ENCODE data around the gene KRTAP10-12.
"Not testable (repeated sequence)": the region's sequence is repeated elsewhere in the genome, so short reads cannot be mapped to it uniquely, and the experiment has no call there.

Gene KRTAP10-12

DNA sequence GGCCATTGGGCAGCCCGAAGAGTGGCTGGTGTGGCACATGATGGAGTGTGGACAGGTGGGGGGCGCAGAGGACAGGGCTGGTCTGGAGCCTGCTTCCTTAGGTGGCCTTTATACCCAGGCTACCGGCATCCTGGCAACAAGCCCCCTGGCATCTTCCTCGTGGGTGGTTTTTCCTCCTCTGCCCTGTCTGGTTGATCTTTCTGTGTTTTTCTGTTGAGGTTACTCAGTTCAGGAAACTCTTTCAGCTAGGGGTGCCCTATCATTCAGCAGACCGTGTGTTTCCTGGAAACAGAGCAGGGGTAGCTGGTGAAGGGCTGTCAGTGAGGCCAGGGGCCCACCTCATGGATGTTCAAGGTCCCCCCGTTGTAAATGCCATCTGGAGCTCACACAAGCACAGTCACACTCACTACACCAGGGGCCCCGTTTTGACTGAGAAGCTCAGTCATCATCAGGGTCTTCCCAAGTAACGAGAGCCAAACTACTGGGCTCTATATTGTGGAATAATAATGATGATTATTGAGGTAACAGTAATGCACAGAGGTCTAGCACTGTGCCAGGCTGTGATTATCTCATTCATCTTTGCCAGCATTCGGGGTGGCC, 42.3 kb upstream of the KRTAP10-12 start, which contains the start of gene KRTAP12-4:
TSS of gene KRTAP12-4 (minus strand) at position 84 of the 600 bp plus-strand sequence. CDS start at position 39, 45 bp downstream.
- Histone ChIP-seq H3K4me3 (ENCODE audit: low read depth in 1 of 5, low read length in 5 of 5) (no peak within 1 kb of the TSS), H3K4me1 (ENCODE audit: control insufficient read depth in 5 of 5, insufficient read depth in 5 of 5, low read length in 5 of 5) (peaks cover 0 to 22% (median 5%) of the 10 kb centered on the region in 5 donors), H3K9ac (ENCODE audit: low read length in 5 of 5) (no peak within 1 kb of the TSS), H3K27ac (ENCODE audit: low read depth, low read length) (no peak within 1 kb of the TSS), H3K36me3 (ENCODE audit: control insufficient read depth in 5 of 5, insufficient read depth in 5 of 5, low read length in 5 of 5) (no peaks in the 10 kb centered on the region), H3K27me3 (ENCODE audit: control insufficient read depth in 5 of 5, insufficient read depth in 4 of 5, low read length in 5 of 5) (peaks cover 4 to 25% (median 18%) of the 10 kb centered on the region in 5 donors), H3K9me3 (ENCODE audit: control insufficient read depth in 5 of 5, low read length in 5 of 5) (peaks cover 0 to 12% (median 11%) of the 10 kb centered on the region in 5 donors)

DNA sequence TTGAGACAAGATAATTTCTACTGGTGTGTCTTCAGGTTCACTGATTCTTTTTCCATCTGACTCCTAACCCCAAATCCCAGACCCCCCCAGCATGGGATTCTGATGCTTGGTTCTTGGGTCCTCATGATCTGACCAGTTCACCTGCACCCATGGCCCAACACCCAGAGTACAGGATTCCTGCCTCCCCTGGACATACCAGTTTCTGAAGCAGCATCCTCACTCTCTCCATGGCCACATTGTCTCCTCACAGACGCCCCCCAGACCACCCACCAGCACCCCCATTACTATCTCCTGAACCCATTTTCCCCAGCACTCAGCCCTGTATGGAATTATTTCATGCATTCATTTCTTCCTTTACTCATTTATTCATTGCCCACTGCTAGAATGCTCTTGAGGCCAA, 40.1 kb upstream of the KRTAP10-12 start:
- H3K36me3 ChIP-seq (ENCODE audit: control insufficient read depth in 5 of 5, insufficient read depth in 5 of 5, low read length in 5 of 5), result no peaks in the 10 kb centered on the region
- H3K9me3 ChIP-seq (ENCODE audit: control insufficient read depth in 5 of 5, low read length in 5 of 5), result peaks cover 0 to 12% (median 11%) of the 10 kb centered on the region in 5 donors
- H3K27ac ChIP-seq (ENCODE audit: low read depth, low read length), result no peak overlapping the region
- H3K9ac ChIP-seq (ENCODE audit: low read length in 5 of 5), result no peak overlapping the region
- peaks cover 0 to 22% (median 5%) of the 10 kb centered on the region in 5 donors for H3K4me1 ChIP-seq (ENCODE audit: control insufficient read depth in 5 of 5, insufficient read depth in 5 of 5, low read length in 5 of 5)
- H3K4me3 ChIP-seq (ENCODE audit: low read depth in 1 of 5, low read length in 5 of 5), result no peak overlapping the region
- H3K27me3 ChIP-seq (ENCODE audit: control insufficient read depth in 5 of 5, insufficient read depth in 4 of 5, low read length in 5 of 5), result peaks cover 4 to 21% (median 14%) of the 10 kb centered on the region in 5 donors

DNA sequence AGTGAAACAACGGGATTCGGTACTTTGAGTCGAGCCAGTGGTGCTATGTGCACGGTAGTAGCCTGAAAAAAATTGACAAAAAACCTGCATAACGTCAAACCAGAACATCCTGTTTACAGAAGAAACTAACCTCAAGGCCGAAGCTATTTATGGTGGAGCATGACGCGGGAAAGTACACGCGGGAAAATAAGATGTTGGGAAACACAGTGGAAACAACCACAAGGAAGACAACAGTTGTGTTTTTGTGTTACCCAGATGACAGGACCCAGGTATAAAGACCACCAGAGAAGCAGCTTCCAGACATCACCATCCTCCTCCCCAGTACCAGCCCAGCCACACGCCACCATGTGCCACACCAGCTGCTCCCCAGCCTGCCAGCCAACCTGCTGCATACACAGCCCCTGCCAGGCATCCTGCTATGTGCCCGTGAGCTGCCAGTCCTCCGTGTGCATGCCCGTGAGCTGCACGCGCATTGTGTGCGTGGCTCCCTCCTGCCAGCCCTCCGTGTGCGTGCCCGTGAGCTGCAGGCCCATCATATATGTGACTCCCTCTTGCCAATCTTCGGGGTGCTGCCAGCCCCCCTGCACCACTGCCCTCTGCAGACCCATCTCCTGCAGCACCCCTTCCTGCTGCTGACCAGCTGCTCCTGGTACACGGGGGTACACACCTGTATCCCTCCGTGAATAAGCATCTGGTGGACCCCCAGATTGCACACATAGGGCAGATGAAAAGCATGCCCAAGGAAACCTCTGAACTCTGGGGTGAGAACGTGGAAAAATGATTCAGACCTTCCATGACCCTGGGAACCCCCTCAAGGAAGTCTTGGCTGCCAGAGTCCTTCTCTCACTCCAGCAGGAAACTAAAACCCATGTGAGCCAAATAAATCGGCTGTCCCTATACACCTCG, 39.1 kb upstream of the KRTAP10-12 start, which contains the start of gene KRTAP12-3:
TSS of gene KRTAP12-3 (plus strand) at position 298 of the 906 bp plus-strand sequence. CDS start at position 346, 48 bp downstream.
- H3K36me3 ChIP-seq (ENCODE audit: control insufficient read depth in 5 of 5, insufficient read depth in 5 of 5, low read length in 5 of 5), result no peaks in the 10 kb centered on the region
- H3K27ac ChIP-seq (ENCODE audit: low read depth, low read length), result no peak within 1 kb of the TSS
- peaks cover 0 to 22% (median 5%) of the 10 kb centered on the region in 5 donors for H3K4me1 ChIP-seq (ENCODE audit: control insufficient read depth in 5 of 5, insufficient read depth in 5 of 5, low read length in 5 of 5)
- no peak within 1 kb of the TSS for H3K9ac ChIP-seq (ENCODE audit: low read length in 5 of 5)
- peaks cover 4 to 21% (median 14%) of the 10 kb centered on the region in 5 donors for H3K27me3 ChIP-seq (ENCODE audit: control insufficient read depth in 5 of 5, insufficient read depth in 4 of 5, low read length in 5 of 5)
- H3K4me3 ChIP-seq (ENCODE audit: low read depth in 1 of 5, low read length in 5 of 5), result peak within 1 kb of the TSS in 3 of 5 donors; percentile 10 to 27 (median 24)
- peaks cover 0 to 12% (median 11%) of the 10 kb centered on the region in 5 donors for H3K9me3 ChIP-seq (ENCODE audit: control insufficient read depth in 5 of 5, low read length in 5 of 5)

DNA sequence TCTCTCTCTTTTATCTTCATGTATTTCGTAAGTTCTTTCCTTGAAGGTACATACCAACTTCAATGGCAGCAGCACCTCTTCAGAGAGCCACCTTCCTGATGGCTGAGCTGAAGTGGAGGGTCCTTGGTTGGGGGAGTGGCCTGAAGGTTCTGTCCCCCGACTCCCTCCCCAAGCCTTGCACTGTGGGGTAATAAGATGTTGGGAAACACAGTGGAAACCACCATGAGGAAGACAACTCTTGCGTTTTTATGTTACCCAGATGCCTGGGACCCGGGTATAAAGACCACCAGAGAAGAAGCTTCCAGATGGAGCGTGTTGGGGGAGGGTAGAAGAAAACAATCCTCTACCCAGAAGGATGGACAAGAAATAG, 38.4 kb upstream of the KRTAP10-12 start:
- H3K9ac ChIP-seq (ENCODE audit: low read length in 5 of 5), result no peak overlapping the region
- no peak overlapping the region for H3K4me3 ChIP-seq (ENCODE audit: low read depth in 1 of 5, low read length in 5 of 5)
- H3K4me1 ChIP-seq (ENCODE audit: control insufficient read depth in 5 of 5, insufficient read depth in 5 of 5, low read length in 5 of 5), result peaks cover 0 to 22% (median 5%) of the 10 kb centered on the region in 5 donors
- peaks cover 4 to 21% (median 14%) of the 10 kb centered on the region in 5 donors for H3K27me3 ChIP-seq (ENCODE audit: control insufficient read depth in 5 of 5, insufficient read depth in 4 of 5, low read length in 5 of 5)
- peaks cover 0 to 12% (median 11%) of the 10 kb centered on the region in 5 donors for H3K9me3 ChIP-seq (ENCODE audit: control insufficient read depth in 5 of 5, low read length in 5 of 5)
- no peak overlapping the region for H3K27ac ChIP-seq (ENCODE audit: low read depth, low read length)
- H3K36me3 ChIP-seq (ENCODE audit: control insufficient read depth in 5 of 5, insufficient read depth in 5 of 5, low read length in 5 of 5), result no peaks in the 10 kb centered on the region

DNA sequence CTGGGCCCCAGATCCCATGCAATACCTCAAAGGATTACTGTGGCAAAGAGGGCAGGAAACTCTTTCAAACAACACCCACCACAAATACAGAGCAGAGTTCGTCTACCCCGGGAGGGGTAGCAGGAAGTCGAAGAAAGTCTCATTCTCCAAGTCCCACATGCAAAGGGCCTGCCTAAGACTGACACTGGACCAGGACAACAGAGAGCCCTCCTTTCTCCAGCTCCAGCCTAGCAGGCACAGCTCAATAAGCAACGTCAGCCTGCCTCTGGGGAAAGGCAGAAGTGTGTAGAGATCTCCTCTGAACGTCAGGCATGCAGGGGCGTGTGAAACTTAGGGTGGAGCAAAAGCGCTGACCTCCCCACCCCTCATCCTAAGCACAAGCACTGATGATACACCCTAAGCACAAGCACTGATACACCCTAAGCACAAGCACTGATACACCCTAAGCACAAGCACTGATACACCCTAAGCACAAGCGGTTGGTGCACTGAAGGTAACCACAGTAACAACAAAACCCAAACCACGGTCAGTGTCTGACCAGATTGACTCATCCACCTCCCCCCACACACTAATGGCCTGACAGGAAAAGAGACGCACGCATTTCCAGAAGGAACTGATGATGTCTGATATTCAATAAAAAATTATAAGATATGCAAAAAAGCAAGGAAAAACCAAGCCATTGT, 37.9 kb upstream of the KRTAP10-12 start:
- Histone ChIP-seq H3K27ac (ENCODE audit: low read depth, low read length) (no peak overlapping the region), H3K4me1 (ENCODE audit: control insufficient read depth in 5 of 5, insufficient read depth in 5 of 5, low read length in 5 of 5) (peaks cover 0 to 22% (median 5%) of the 10 kb centered on the region in 5 donors)

DNA sequence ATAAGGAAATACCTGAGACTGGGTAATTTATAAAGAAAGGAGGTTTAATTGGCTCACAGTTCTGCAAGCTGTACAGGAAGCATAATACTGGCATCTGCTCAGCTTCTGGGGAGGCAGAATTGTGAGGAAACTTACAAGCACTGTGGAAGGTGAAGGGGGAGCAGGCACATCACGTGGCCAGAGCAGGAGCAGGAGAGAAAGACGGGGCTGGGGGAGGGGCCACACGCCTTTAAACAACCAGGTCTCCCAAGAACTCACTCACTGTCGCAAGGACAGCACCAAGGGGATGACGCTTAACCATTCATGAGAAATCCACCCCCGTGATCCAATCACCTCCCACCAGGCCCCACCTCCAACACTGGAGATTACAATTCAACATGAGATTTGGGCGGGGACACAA, 35.4 kb upstream of the KRTAP10-12 start:
- not testable (repeated sequence) for H3K9me3 ChIP-seq (ENCODE audit: control insufficient read depth in 5 of 5, low read length in 5 of 5); H3K9ac ChIP-seq (ENCODE audit: low read length in 5 of 5); H3K36me3 ChIP-seq (ENCODE audit: control insufficient read depth in 5 of 5, insufficient read depth in 5 of 5, low read length in 5 of 5); H3K4me3 ChIP-seq (ENCODE audit: low read depth in 1 of 5, low read length in 5 of 5); H3K27ac ChIP-seq (ENCODE audit: low read depth, low read length)
- Histone ChIP-seq H3K4me1 (ENCODE audit: control insufficient read depth in 5 of 5, insufficient read depth in 5 of 5, low read length in 5 of 5) (peaks cover 0 to 22% (median 5%) of the 10 kb centered on the region in 5 donors), H3K27me3 (ENCODE audit: control insufficient read depth in 5 of 5, insufficient read depth in 4 of 5, low read length in 5 of 5) (peaks cover 4 to 14% (median 13%) of the 10 kb centered on the region in 5 donors)

More for the DNA sequence above, 37.9 kb upstream of the KRTAP10-12 start:
- no peaks in the 10 kb centered on the region for H3K36me3 ChIP-seq (ENCODE audit: control insufficient read depth in 5 of 5, insufficient read depth in 5 of 5, low read length in 5 of 5)
- peaks cover 4 to 20% (median 12%) of the 10 kb centered on the region in 5 donors for H3K27me3 ChIP-seq (ENCODE audit: control insufficient read depth in 5 of 5, insufficient read depth in 4 of 5, low read length in 5 of 5)
- no peak overlapping the region for H3K4me3 ChIP-seq (ENCODE audit: low read depth in 1 of 5, low read length in 5 of 5)
- peaks cover 0 to 12% (median 11%) of the 10 kb centered on the region in 5 donors for H3K9me3 ChIP-seq (ENCODE audit: control insufficient read depth in 5 of 5, low read length in 5 of 5)
- no peak overlapping the region for H3K9ac ChIP-seq (ENCODE audit: low read length in 5 of 5)

DNA sequence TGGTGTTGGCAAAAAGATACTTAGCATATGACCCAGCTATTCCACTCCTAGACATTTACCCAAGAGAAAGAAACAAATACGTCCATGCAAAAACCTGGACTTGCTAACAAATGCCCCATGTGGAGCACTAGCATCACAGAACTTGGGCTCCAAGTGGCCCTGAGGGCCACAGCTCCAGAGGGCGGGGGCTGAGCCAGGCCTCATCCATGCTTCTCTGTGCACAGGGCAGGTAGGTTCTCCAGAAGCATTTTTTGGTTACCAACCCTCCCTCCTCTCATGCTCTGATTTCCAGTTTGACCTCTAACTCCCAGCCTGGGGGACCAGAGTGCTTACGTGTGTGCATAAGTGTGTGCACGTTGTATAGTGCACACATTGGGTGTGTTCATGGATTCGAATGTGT, 32.3 kb upstream of the KRTAP10-12 start:
- H3K4me1 ChIP-seq (ENCODE audit: control insufficient read depth in 5 of 5, insufficient read depth in 5 of 5, low read length in 5 of 5), result no peaks in the 10 kb centered on the region
- H3K27ac ChIP-seq (ENCODE audit: low read depth, low read length), result no peak overlapping the region
- H3K4me3 ChIP-seq (ENCODE audit: low read depth in 1 of 5, low read length in 5 of 5), result no peak overlapping the region
- no peaks in the 10 kb centered on the region for H3K36me3 ChIP-seq (ENCODE audit: control insufficient read depth in 5 of 5, insufficient read depth in 5 of 5, low read length in 5 of 5)
- H3K27me3 ChIP-seq (ENCODE audit: control insufficient read depth in 5 of 5, insufficient read depth in 4 of 5, low read length in 5 of 5), result peaks cover 0 to 8% (median 2%) of the 10 kb centered on the region in 5 donors
- peaks cover 0 to 5% (median 3%) of the 10 kb centered on the region in 5 donors for H3K9me3 ChIP-seq (ENCODE audit: control insufficient read depth in 5 of 5, low read length in 5 of 5)
- H3K9ac ChIP-seq (ENCODE audit: low read length in 5 of 5), result no peak overlapping the region

DNA sequence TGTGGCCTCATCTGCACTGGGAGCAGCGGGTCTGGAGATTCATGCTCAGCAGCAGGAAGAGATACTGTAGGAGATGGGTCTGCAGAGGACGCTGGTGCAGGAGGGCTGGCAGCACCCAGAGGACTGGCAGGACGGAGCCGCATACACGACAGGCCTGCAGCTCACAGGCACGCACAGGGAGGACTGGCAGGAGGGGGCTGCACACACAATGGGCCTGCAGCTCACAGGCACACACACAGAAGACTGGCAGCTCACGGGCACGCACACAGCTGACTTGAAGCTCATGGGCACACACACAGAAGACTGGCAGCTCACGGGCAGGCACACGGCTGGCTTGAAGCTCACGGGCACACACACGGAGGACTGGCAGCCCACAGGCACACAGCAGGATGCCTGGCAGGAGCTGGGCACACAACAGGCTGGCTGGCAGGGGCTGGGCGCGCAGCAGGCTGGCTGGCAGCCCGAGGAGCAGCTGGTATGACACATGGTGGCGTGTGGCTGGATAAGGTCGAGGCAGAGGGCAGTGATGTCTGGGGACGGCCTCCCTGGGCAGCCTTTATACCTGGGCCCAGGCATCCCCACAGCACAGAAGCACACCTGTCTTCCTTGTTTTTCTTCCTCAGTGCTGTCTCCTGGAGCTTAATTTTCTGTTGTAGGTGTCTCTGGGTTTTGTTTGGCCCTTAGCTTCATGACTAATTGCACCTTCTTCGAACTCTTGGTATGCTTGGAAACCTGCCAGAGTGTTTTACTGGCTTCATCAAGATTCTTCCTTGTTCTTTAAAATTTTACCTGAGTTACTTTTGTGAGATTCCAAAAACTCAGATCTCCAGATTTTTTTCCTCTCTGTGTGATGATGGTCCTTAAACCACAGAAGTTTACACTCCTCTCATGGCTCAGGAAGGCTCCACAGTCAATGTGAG, 30.3 kb upstream of the KRTAP10-12 start, which contains the start of gene KRTAP12-2:
TSS of gene KRTAP12-2 (minus strand) at position 527 of the 920 bp plus-strand sequence. CDS start at position 486, 41 bp downstream.
- Histone ChIP-seq H3K4me3 (ENCODE audit: low read depth in 1 of 5, low read length in 5 of 5) (no peak within 1 kb of the TSS), H3K4me1 (ENCODE audit: control insufficient read depth in 5 of 5, insufficient read depth in 5 of 5, low read length in 5 of 5) (no peaks in the 10 kb centered on the region), H3K9ac (ENCODE audit: low read length in 5 of 5) (no peak within 1 kb of the TSS), H3K27me3 (ENCODE audit: control insufficient read depth in 5 of 5, insufficient read depth in 4 of 5, low read length in 5 of 5) (peaks cover 0 to 15% (median 5%) of the 10 kb centered on the region in 5 donors), H3K27ac (ENCODE audit: low read depth, low read length) (no peak within 1 kb of the TSS), H3K9me3 (ENCODE audit: control insufficient read depth in 5 of 5, low read length in 5 of 5) (peaks cover 0 to 14% (median 13%) of the 10 kb centered on the region in 5 donors), H3K36me3 (ENCODE audit: control insufficient read depth in 5 of 5, insufficient read depth in 5 of 5, low read length in 5 of 5) (no peaks in the 10 kb centered on the region)

DNA sequence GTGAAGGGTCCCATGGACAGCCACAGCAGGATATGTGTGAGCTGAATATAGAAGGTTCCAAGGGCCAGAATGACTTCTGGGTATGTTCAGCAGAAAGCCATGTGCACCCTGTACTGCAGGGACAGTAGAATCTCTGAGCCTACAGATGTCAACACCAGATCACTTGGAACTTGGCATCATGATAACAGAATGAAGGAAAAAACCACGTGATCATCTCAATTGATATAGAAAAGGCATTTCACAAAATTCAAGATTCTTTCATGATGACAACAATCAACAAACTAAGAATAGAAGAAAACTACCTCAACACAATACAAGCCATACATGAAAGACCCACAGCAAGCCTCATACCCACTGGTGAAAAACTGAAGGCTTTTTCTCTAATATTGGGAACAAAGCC, 29.4 kb upstream of the KRTAP10-12 start:
- H3K9me3 ChIP-seq (ENCODE audit: control insufficient read depth in 5 of 5, low read length in 5 of 5), result peaks cover 0 to 18% (median 14%) of the 10 kb centered on the region in 5 donors
- H3K36me3 ChIP-seq (ENCODE audit: control insufficient read depth in 5 of 5, insufficient read depth in 5 of 5, low read length in 5 of 5), result no peaks in the 10 kb centered on the region
- H3K27me3 ChIP-seq (ENCODE audit: control insufficient read depth in 5 of 5, insufficient read depth in 4 of 5, low read length in 5 of 5), result peaks cover 0 to 15% (median 5%) of the 10 kb centered on the region in 5 donors

More for the DNA sequence above, 29.4 kb upstream of the KRTAP10-12 start:
- H3K9ac ChIP-seq (ENCODE audit: low read length in 5 of 5), result no peak overlapping the region
- H3K4me1 ChIP-seq (ENCODE audit: control insufficient read depth in 5 of 5, insufficient read depth in 5 of 5, low read length in 5 of 5), result no peaks in the 10 kb centered on the region
- no peak overlapping the region for H3K4me3 ChIP-seq (ENCODE audit: low read depth in 1 of 5, low read length in 5 of 5)
- no peak overlapping the region for H3K27ac ChIP-seq (ENCODE audit: low read depth, low read length)

Data from subcutaneous abdominal adipose tissue (tissue), 5 donors.